Stimulated activated CD4-positive, alpha-beta T cell treated with anti-CD3 and anti-CD28 coated beads, Interleukin-1b, Interleukin-23, amount 100 ng/mL, for 24 hours (primary cell): ENCODE data around the gene DCDC1.

Source experiments
- DNase-seq, 4 experiments: peaks; one replicate each; pipeline ENCODE4 v3.0.0-alpha.2; 2020; ENCODE audit warnings: low read depth in 4 of 4, low spot score in 1 of 4

Gene DCDC1

GRCh38 chr11:30859669-30860068 is 509.9 kb downstream of the DCDC1 start:
- no peak for DNase-seq

GRCh38 chr11:30855383-30856006 is 514.0 kb downstream of the DCDC1 start:
- DNase-seq, result no peak

- DNase-seq, result no peak
These were observed 516.1 kb downstream of the DCDC1 start for GRCh38 chr11:30853439-30853838.

- no peak for DNase-seq
These were observed 516.9 kb downstream of the DCDC1 start for GRCh38 chr11:30852645-30853044.

GRCh38 chr11:30852091-30852490 is 517.4 kb downstream of the DCDC1 start:
- no peak for DNase-seq

GRCh38 chr11:30837252-30837651 is 532.3 kb downstream of the DCDC1 start:
- no peak for DNase-seq

- no peak for DNase-seq
These were observed 536.7 kb downstream of the DCDC1 start for GRCh38 chr11:30832831-30833230.

GRCh38 chr11:30830681-30831080 is 538.9 kb downstream of the DCDC1 start:
- no peak for DNase-seq

- DNase-seq, result no peak
These were observed 542.6 kb downstream of the DCDC1 start for GRCh38 chr11:30826911-30827310.

- DNase-seq, result no peak
These were observed 543.8 kb downstream of the DCDC1 start for GRCh38 chr11:30825723-30826122.

GRCh38 chr11:30823119-30823518 is 546.4 kb downstream of the DCDC1 start:
- no peak for DNase-seq

- no peak for DNase-seq
These were observed 548.0 kb downstream of the DCDC1 start for GRCh38 chr11:30821438-30821965.

- DNase-seq, result no peak
These were observed 550.8 kb downstream of the DCDC1 start for GRCh38 chr11:30818721-30819120.

GRCh38 chr11:30816959-30817880 is 552.3 kb downstream of the DCDC1 start:
- no peak for DNase-seq

- no peak for DNase-seq
These were observed 553.9 kb downstream of the DCDC1 start for GRCh38 chr11:30815619-30816018.

- DNase-seq, result no peak
These were observed 554.8 kb downstream of the DCDC1 start for GRCh38 chr11:30814737-30815136.
